SK-N-MC (cell line): ENCODE measurements around the gene YDJC.
"Not testable (repeated sequence)": the region's sequence is repeated elsewhere in the genome, so short reads cannot be mapped to it uniquely, and the experiment has no call there.

ENCODE experiments used
- EZH2 ChIP-seq: fragments of 200-600 bp; sonication (generic); IDR thresholded peaks from one replicate; pipeline ENCODE4 v1.6.1; 2017; ENCODE audit warnings: antibody characterized with exemption
- FOXP2 ChIP-seq: optimal IDR thresholded peaks from 2 replicates; pipeline ENCODE3; 2011; ENCODE audit warnings: mild to moderate bottlenecking, moderate library complexity; ENCODE audit not compliant: insufficient read depth; ENCODE audit errors: extremely low read length, control extremely low read depth
- POLR2AphosphoS5 ChIP-seq: IDR thresholded peaks from 2 replicates; pipeline ENCODE4 v1.6.1; 2012; ENCODE audit warnings: mild to moderate bottlenecking, low read depth, low read length, borderline replicate concordance

- TF ChIP-seq POLR2AphosphoS5, EZH2, FOXP2: not testable (repeated sequence)
Observed at GRCh38 chr22:21637450-21637849, 7.6 kb upstream of the YDJC start.
